BLaER1 (cell line): ENCODE data around the gene APLF.
"Not testable (repeated sequence)": the region's sequence is repeated elsewhere in the genome, so short reads cannot be mapped to it uniquely, and the experiment has no call there.

Source experiments
- H3K27ac ChIP-seq: shearing (Covaris generic); formaldehyde crosslinking; 2 replicates; pipeline ENCODE4 v1.8.1; 2022
- H3K27me3 ChIP-seq: shearing (Covaris generic); formaldehyde crosslinking; 2 replicates; pipeline ENCODE4 v1.8.1; 2022
- H3K36me3 ChIP-seq: shearing (Covaris generic); formaldehyde crosslinking; 2 replicates; pipeline ENCODE4 v1.8.1; 2022
- H3K4me1 ChIP-seq: shearing (Covaris generic); formaldehyde crosslinking; 2 replicates; pipeline ENCODE4 v1.8.1; 2022
- H3K4me2 ChIP-seq: shearing (Covaris generic); formaldehyde crosslinking; 2 replicates; pipeline ENCODE4 v1.8.1; 2022
- H3K4me3 ChIP-seq: shearing (Covaris generic); formaldehyde crosslinking; 2 replicates; pipeline ENCODE4 v1.8.1; 2022
- H3K9ac ChIP-seq: shearing (Covaris generic); formaldehyde crosslinking; 2 replicates; pipeline ENCODE4 v1.8.1; 2022
- H3K9me3 ChIP-seq: shearing (Covaris generic); formaldehyde crosslinking; 2 replicates; pipeline ENCODE4 v1.8.1; 2022
- H4K20me1 ChIP-seq: shearing (Covaris generic); formaldehyde crosslinking; 2 replicates; pipeline ENCODE4 v1.8.1; 2022
- Cebpa-rat ChIP-seq: shearing (Covaris generic); IDR thresholded peaks from 2 replicates; pipeline ENCODE4 v1.8.1; 2022

The APLF gene

GRCh38 chr2:68565273-68565672 is 97.9 kb downstream of the APLF start:
- no peak for TF ChIP-seq Cebpa-rat
- no peak overlapping the region for H3K27ac ChIP-seq
- H3K9me3 ChIP-seq, result no peaks in the 10 kb centered on the region
- H3K9ac ChIP-seq, result no peak overlapping the region
- no peaks in the 10 kb centered on the region for H3K27me3 ChIP-seq
- H3K4me1 ChIP-seq, result no peaks in the 10 kb centered on the region
- no peaks in the 10 kb centered on the region for H3K36me3 ChIP-seq
- H3K4me3 ChIP-seq, result no peak overlapping the region
- H3K4me2 ChIP-seq, result no peak overlapping the region
- no peaks in the 10 kb centered on the region for H4K20me1 ChIP-seq

DNA sequence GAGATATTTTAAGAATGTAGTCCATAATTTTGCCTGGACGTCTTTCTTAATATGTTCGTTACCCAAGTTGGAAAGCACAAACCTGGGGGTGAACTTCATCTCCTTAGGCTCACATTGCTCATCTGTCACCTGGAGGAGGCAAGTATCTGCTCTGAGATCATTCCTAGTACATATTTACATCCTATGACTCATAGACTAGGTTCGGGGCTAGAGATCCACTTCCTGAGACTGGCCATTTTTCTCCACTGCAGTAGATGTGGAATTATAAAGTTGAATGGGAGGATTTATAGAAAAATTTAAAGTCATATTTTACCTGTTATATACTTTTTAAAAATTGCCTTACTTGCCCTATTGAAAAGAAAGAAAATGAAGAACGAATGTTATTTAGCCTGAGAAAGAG is 98.5 kb downstream of the APLF start:
- Histone ChIP-seq H3K9ac (no peak overlapping the region), H3K27me3 (no peaks in the 10 kb centered on the region), H3K36me3 (no peaks in the 10 kb centered on the region), H3K4me3 (no peak overlapping the region), H3K9me3 (no peaks in the 10 kb centered on the region), H3K27ac (no peak overlapping the region), H3K4me2 (no peak overlapping the region), H4K20me1 (no peaks in the 10 kb centered on the region), H3K4me1 (no peaks in the 10 kb centered on the region)
- no peak for TF ChIP-seq Cebpa-rat

- H4K20me1 ChIP-seq, result no peaks in the 10 kb centered on the region
- no peaks in the 10 kb centered on the region for H3K27me3 ChIP-seq
- no peak overlapping the region for H3K9ac ChIP-seq
- no peaks in the 10 kb centered on the region for H3K4me1 ChIP-seq
- H3K4me2 ChIP-seq, result no peak overlapping the region
- H3K27ac ChIP-seq, result no peak overlapping the region
- no peaks in the 10 kb centered on the region for H3K36me3 ChIP-seq
- no peaks in the 10 kb centered on the region for H3K9me3 ChIP-seq
- TF ChIP-seq Cebpa-rat, result no peak
- no peak overlapping the region for H3K4me3 ChIP-seq
Observed at GRCh38 chr2:68566362-68566761, 99.0 kb downstream of the APLF start.

GRCh38 chr2:68568116-68568515 is 100.7 kb downstream of the APLF start:
- Histone ChIP-seq H3K4me2 (no peak overlapping the region), H3K27me3 (no peaks in the 10 kb centered on the region), H3K4me3 (no peak overlapping the region), H3K36me3 (no peaks in the 10 kb centered on the region), H4K20me1 (no peaks in the 10 kb centered on the region), H3K4me1 (no peaks in the 10 kb centered on the region), H3K9me3 (no peaks in the 10 kb centered on the region), H3K27ac (no peak overlapping the region), H3K9ac (no peak overlapping the region)
- no peak for TF ChIP-seq Cebpa-rat

DNA sequence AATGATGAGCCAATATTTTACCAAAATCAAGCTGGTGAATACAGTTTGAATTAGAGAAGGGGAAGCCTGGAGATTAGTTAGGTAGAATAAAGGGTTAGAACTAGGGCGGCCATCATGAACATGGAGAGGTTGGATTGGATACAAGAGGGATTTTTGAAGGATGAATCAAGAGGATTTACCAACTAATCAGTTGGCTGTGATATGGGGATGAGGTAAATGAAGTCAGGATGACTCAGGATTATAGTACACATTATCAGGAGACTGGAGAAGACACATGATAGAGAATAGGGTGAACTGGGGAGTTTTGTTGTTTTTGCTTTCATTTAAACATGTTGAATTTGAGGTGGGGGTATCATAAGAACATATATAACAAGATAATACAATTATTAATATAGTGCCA is 102.2 kb downstream of the APLF start:
- no peaks in the 10 kb centered on the region for H3K4me1 ChIP-seq
- TF ChIP-seq Cebpa-rat, result no peak
- H3K9ac ChIP-seq, result no peak overlapping the region
- no peaks in the 10 kb centered on the region for H3K36me3 ChIP-seq
- H3K27ac ChIP-seq, result no peak overlapping the region
- H3K4me2 ChIP-seq, result no peak overlapping the region
- no peak overlapping the region for H3K4me3 ChIP-seq
- no peaks in the 10 kb centered on the region for H3K9me3 ChIP-seq
- no peaks in the 10 kb centered on the region for H4K20me1 ChIP-seq
- no peaks in the 10 kb centered on the region for H3K27me3 ChIP-seq

- not testable (repeated sequence) for H3K4me2 ChIP-seq, H3K9ac ChIP-seq, H3K4me1 ChIP-seq
Observed at GRCh38 chr2:68570434-68570833, 103.0 kb downstream of the APLF start.

GRCh38 chr2:68574202-68574791 is 106.9 kb downstream of the APLF start:
- no peak for TF ChIP-seq Cebpa-rat
- H3K4me1 ChIP-seq, result no peaks in the 10 kb centered on the region

More at GRCh38 chr2:68570434-68570833, 103.0 kb downstream of the APLF start:
- not testable (repeated sequence) for H4K20me1 ChIP-seq, H3K9me3 ChIP-seq, H3K27me3 ChIP-seq, H3K27ac ChIP-seq, H3K4me3 ChIP-seq, H3K36me3 ChIP-seq

DNA sequence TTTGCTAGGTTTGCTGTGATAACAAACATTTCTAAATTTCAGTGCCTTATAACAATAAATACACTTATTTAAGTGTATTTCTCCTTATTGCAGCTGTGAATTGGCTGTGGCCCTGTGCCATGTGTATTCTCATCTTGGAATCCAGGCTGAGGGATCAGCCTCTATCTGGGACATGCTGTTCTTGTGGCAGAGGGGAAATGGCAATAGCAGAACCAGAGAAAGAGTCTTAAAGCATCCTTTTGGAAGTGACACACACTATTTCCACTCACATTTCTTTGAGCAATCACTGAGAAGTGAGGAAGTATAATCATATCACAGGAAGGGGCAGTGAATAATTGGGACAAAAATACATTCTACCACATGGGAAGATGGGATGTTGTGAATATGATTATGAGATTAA is 109.8 kb downstream of the APLF start:
- H3K4me2 ChIP-seq, result no peak overlapping the region
- no peak overlapping the region for H3K4me3 ChIP-seq
- no peaks in the 10 kb centered on the region for H4K20me1 ChIP-seq
- H3K9me3 ChIP-seq, result no peaks in the 10 kb centered on the region; the same call in 1 of the 2 replicates
- H3K9ac ChIP-seq, result no peak overlapping the region
- no peaks in the 10 kb centered on the region for H3K4me1 ChIP-seq
- no peaks in the 10 kb centered on the region for H3K36me3 ChIP-seq
- no peak overlapping the region for H3K27ac ChIP-seq
- no peaks in the 10 kb centered on the region for H3K27me3 ChIP-seq
- no peak for TF ChIP-seq Cebpa-rat

More at GRCh38 chr2:68574202-68574791, 106.9 kb downstream of the APLF start:
- H3K27me3 ChIP-seq, result no peaks in the 10 kb centered on the region
- no peaks in the 10 kb centered on the region for H4K20me1 ChIP-seq
- H3K27ac ChIP-seq, result no peak overlapping the region
- no peaks in the 10 kb centered on the region; the same call in 1 of the 2 replicates for H3K9me3 ChIP-seq
- no peak overlapping the region for H3K4me2 ChIP-seq
- H3K36me3 ChIP-seq, result no peaks in the 10 kb centered on the region
- no peak overlapping the region for H3K9ac ChIP-seq
- no peak overlapping the region for H3K4me3 ChIP-seq

DNA sequence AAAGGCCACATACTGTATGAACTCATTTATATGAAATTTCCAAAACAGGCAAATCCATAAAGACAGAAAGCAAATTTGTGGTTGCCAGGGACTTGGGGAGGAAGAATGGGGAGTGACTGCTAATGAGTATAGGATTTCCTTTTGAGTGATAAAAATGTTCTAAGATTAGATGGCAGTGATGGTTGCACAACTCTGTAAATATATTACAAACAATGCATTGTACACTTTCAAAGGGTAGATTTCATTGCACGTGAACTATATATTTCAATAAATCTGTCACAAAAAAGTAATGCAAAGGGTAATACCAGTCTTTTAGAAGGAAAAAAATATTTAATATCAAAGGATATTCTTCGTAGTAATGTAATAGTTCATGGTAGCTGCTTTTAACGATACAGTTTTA is 112.3 kb downstream of the APLF start:
- H3K4me3 ChIP-seq, result no peak overlapping the region
- H4K20me1 ChIP-seq, result no peaks in the 10 kb centered on the region
- no peak overlapping the region for H3K27ac ChIP-seq
- no peak for TF ChIP-seq Cebpa-rat
- no peak overlapping the region for H3K9ac ChIP-seq
- no peaks in the 10 kb centered on the region for H3K27me3 ChIP-seq
- no peaks in the 10 kb centered on the region for H3K4me1 ChIP-seq
- no peaks in the 10 kb centered on the region for H3K36me3 ChIP-seq
- no peaks in the 10 kb centered on the region; the same call in 1 of the 2 replicates for H3K9me3 ChIP-seq
- no peak overlapping the region for H3K4me2 ChIP-seq

- H3K4me1 ChIP-seq, result no peaks in the 10 kb centered on the region
- H3K27me3 ChIP-seq, result no peaks in the 10 kb centered on the region
- no peak for TF ChIP-seq Cebpa-rat
- no peak overlapping the region for H3K4me3 ChIP-seq
- H3K9me3 ChIP-seq, result no peaks in the 10 kb centered on the region
- no peak overlapping the region for H3K9ac ChIP-seq
- no peaks in the 10 kb centered on the region; the same call in 1 of the 2 replicates for H3K36me3 ChIP-seq
- H3K4me2 ChIP-seq, result no peak overlapping the region
- no peak overlapping the region for H3K27ac ChIP-seq
- H4K20me1 ChIP-seq, result no peaks in the 10 kb centered on the region
Observed at GRCh38 chr2:68588589-68588988, 121.2 kb downstream of the APLF start.

DNA sequence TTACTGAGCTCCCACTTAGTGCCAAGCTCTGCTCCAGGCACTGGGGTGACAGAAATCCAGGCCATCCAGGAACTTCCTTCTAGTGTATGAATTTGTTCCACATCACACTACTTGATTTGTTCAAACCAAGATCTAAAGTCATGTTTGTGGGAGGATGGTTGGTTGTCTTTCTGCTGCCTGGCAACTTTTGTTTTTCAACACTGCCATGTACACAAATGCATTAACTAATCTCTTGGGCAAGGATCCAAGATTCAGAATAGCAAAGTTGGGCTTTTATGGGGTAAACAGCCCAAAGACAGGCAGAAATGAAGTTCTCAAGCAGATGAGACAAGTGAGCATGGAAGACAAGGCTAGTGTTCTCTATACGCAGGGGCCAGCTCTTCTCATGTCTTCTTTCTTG is 122.6 kb downstream of the APLF start:
- no peaks in the 10 kb centered on the region for H4K20me1 ChIP-seq
- H3K4me1 ChIP-seq, result peaks cover 7% of the 10 kb centered on the region
- TF ChIP-seq Cebpa-rat, result no peak
- H3K9ac ChIP-seq, result no peak overlapping the region
- H3K4me2 ChIP-seq, result no peak overlapping the region
- no peaks in the 10 kb centered on the region for H3K9me3 ChIP-seq
- no peak overlapping the region for H3K4me3 ChIP-seq
- H3K27ac ChIP-seq, result no peak overlapping the region
- no peaks in the 10 kb centered on the region; the same call in 1 of the 2 replicates for H3K36me3 ChIP-seq
- H3K27me3 ChIP-seq, result no peaks in the 10 kb centered on the region
